Loucy (cell line): ENCODE measurements around the gene CERS5.

Source experiments
- CTCF ChIP-seq: fragments of 200-600 bp; sonication (generic); conservative IDR thresholded peaks from 2 replicates; pipeline ENCODE4 v1.5.1; 2014; ENCODE audit warnings: mild to moderate bottlenecking, antibody characterized with exemption, low read length
- EZH2phosphoT487 ChIP-seq: fragments of 200-600 bp; IDR thresholded peaks from 2 replicates; pipeline ENCODE4 v1.6.1; 2018; ENCODE audit warnings: antibody characterized with exemption, mild to moderate bottlenecking, moderate library complexity, borderline replicate concordance

- TF ChIP-seq CTCF (no peak), EZH2phosphoT487 (no peak)
Observed at GRCh38 chr12:50156641-50157040, 10.5 kb downstream of the CERS5 start.
